Fibroblast of skin of right quadriceps (primary cell): ENCODE results near the gene IP6K2.
"Not testable (repeated sequence)": the region's sequence is repeated elsewhere in the genome, so short reads cannot be mapped to it uniquely, and the experiment has no call there.

Source experiments
- DNase-seq: peaks from one replicate; pipeline ENCODE4 v3.0.0-alpha.2; 2013

The IP6K2 gene, protein sequence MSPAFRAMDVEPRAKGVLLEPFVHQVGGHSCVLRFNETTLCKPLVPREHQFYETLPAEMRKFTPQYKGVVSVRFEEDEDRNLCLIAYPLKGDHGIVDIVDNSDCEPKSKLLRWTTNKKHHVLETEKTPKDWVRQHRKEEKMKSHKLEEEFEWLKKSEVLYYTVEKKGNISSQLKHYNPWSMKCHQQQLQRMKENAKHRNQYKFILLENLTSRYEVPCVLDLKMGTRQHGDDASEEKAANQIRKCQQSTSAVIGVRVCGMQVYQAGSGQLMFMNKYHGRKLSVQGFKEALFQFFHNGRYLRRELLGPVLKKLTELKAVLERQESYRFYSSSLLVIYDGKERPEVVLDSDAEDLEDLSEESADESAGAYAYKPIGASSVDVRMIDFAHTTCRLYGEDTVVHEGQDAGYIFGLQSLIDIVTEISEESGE

DNA sequence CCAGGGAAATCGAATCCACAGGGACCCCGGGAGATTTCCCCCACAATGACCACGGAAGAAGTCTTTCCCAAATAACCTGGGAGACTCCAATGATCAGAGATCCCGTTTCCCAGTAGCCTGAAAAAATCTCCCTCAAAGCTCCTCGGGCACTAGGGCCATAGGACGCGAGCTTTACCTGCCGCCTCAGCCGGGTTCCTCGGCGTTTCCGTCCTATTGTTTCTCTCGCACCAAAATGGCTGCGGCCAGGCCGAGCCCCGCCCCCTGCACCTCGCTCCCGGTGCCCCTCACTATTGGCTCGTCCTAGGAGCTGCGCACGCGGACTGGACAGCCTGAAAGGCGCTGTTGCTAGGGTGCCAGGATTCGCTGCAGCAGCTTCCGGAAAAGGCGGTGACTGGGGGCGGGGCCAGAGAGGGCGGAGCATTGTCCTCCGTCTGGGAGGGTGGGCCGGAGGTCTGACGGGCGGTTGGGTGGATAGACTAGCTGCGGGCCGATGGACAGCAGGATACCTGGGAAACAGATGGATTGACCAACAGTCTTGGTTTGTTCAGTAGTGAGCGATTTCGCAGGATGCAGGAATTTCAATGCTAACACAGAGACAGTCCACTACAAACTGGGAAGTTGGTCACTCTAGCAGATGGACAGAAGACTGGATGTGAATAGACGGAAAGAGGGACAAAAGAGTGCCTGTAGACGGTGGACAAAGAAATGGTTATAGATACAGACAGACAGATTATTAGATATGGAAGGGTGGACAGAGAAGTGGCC, at the start of gene IP6K2:
IP6K2 (minus strand) TSS at position 240 of the 765 bp plus-strand sequence. CDS start 21,930 bp downstream, outside the sequence.
- DNase-seq, result peak; percentile 97

GRCh38 chr3:48765376-48765775, 48.4 kb upstream of the IP6K2 start:
- no peak for DNase-seq

- no peak for DNase-seq
These were observed 45.8 kb upstream of the IP6K2 start for GRCh38 chr3:48762816-48763215.

GRCh38 chr3:48759991-48760540, 43.0 kb upstream of the IP6K2 start:
- not testable (repeated sequence) for DNase-seq

GRCh38 chr3:48759531-48759930, 42.5 kb upstream of the IP6K2 start:
- not testable (repeated sequence) for DNase-seq

GRCh38 chr3:48759071-48759470, 42.0 kb upstream of the IP6K2 start:
- no peak for DNase-seq

GRCh38 chr3:48756640-48757039, 39.6 kb upstream of the IP6K2 start:
- no peak for DNase-seq

DNA sequence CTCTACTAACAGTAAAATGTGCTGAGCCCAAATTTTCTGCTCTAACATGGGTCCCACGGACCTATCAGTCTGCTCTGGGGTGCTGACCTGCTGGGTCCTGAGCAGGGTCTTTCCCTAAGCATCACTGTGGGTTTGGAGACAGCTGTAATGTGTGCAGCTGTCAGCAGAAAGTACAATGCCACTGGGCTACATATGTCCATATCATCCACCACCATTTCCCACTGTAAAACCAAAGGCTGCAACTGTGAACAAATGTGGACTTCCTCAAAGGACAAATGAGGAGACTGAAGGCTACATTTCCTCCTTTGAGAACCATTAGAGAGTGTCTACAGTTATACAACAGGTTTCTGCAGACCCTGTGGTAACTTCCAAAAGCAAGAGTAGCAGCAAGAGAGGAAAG, 33.8 kb upstream of the IP6K2 start:
- no peak for DNase-seq

DNA sequence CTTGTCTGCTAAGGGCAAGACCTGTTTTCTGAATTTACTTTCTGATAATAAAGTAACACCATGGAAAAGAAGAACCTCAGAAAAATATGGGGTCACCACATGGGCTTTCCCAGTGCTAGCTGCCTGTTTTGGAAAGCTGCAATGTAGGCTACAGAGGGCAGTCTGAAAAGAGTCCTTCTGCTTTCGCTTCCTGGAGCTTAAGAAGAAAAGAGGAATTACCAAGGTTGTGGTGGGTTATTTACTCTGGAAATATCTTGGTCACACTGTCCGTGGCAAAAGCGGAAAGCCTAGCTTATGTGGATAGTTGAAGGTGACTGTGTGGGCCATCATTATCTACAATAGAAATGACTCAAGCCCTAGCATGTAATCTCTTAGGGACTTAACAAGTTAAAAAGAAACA, 31.7 kb upstream of the IP6K2 start:
- no peak for DNase-seq

DNA sequence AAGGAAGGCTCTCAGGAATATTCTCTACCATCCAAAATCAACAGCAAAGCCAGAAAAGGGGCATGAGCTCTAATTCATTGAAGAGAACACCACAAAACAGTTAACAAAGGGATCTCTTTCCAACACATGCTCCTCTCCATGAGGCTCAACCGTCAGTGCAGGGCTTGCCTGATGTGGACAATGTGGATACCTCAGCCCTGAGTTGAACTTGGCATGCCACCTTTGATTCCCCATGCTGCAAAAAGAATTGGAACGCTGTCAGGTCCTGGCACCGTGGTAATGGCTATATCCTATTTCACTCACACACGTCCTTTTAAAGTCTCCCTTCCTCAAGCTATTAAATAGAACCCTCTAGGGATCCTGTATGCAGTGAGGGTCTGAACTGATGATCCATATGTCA, 30.7 kb upstream of the IP6K2 start:
- DNase-seq, result no peak

DNA sequence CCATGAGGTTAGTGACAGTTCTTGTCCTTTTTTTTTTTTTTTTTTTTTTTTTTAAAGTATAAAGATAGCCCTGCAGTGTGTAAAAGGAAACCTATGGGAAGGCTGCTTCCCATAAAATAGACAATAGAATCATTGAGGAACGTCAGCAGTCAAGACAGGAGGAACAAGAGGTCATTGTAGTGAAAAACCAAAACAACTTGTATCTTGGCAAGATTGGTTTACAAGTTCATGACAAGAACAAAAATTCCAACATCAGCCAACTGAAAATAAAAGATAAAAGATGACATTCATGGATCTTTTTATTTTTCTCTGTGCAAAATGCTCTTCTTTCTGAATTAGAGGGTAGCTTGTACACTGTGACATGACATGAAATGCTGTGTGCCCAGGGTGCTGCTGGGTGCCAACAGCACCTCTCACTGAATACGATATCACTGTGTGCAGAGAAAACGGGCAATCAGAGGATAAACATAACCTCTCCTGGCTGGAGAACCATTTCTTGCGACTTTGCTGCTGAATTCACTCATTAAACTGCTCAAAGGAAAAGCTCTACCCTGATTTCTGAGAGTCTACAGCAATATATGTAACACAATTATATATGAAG, 30.1 kb upstream of the IP6K2 start:
- DNase-seq, result no peak

DNA sequence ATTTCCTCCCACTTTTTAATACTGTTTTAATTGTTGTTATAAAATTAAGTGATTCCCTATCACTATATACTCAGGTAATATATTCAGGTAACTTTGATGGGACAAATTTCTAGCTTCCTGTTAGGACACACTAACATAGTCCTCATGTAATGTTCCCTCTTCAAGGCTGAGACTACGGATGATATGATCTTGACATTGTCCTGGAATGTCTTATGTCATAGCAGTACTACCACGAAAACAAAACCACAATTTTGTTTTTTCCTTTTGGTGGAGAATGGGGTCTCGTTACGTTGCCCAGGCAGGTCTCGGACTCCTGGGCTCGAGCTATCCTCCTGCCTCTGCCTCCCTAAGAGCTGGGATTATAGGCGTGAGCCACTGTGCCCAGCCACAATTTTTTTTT, 26.8 kb upstream of the IP6K2 start:
- DNase-seq, result no peak

DNA sequence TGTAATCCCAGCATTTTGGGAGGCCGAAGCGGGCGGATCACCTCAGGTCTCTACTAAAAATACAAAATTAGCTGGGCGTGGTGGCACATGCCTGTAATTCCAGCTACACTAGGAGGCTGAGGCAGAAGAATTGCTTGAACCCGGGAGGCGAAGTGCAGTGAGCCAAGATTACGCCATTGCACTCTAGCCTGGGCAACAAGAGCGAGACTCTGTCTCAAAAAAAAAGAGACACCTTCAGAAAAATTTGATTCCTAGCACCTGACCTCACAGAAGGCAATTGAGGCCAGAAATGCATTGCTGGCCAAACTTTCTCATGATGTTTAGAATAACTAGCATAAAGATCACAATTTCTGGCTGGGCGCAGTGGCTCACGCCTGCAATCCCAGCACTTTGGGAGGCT, 24.2 kb upstream of the IP6K2 start:
- DNase-seq, result not testable (repeated sequence)

- peak; percentile 63 for DNase-seq
These were observed 23.2 kb upstream of the IP6K2 start for GRCh38 chr3:48739955-48740823.

DNA sequence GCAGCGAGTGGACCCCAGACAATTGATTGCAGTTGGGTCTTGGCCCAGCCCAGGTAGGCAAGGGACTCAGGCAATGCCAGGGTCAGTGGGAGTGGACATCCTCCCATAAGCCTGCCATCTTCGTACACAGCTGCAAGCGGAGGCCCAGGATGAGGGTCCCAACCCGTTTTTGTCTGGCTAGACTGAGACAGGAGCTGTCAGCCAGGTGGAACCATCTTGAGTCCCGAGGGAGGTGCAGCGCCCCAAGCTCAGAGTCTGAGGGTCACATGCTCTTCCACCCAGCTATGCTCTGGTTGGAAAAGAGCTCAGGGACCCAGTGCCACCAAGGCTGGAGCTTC, 22.6 kb upstream of the IP6K2 start:
- DNase-seq, result no peak

GRCh38 chr3:48738926-48739616, 22.1 kb upstream of the IP6K2 start:
- DNase-seq, result no peak

GRCh38 chr3:48738144-48738536, 21.1 kb upstream of the IP6K2 start:
- no peak for DNase-seq

GRCh38 chr3:48735075-48735767, 18.2 kb upstream of the IP6K2 start:
- peak; percentile 45 for DNase-seq

DNA sequence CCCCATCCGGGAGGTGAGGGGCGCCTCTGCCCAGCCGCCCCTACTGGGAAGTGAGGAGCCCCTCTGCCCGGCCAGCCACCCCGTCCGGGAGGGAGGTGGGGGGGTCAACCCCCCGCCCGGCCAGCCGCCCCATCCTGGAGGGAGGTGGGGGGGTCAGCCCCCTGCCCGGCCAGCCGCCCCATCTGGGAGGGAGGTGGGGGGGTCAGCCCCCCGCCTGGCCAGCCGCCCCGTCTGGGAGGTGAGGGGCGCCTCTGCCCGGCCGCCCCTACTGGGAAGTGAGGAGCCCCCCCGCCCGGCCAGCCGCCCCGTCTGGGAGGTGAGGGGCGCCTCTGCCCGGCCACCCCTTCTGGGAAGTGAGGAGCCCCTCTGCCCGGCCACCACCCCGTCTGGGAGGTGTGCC, 17.5 kb upstream of the IP6K2 start:
- DNase-seq, result not testable (repeated sequence)

GRCh38 chr3:48733752-48734518, 16.9 kb upstream of the IP6K2 start:
- not testable (repeated sequence) for DNase-seq
